Astrocyte of the hippocampus (primary cell): ENCODE results near the gene TTR.

Experiments used
- DNase-seq: peaks from one replicate; pipeline ENCODE4 v3.0.0; 2011; ENCODE audit warnings: low read depth, low spot score

TTR gene

GRCh38 chr18:31579375-31579774, 12.3 kb upstream of the TTR start:
- no peak for DNase-seq

DNA sequence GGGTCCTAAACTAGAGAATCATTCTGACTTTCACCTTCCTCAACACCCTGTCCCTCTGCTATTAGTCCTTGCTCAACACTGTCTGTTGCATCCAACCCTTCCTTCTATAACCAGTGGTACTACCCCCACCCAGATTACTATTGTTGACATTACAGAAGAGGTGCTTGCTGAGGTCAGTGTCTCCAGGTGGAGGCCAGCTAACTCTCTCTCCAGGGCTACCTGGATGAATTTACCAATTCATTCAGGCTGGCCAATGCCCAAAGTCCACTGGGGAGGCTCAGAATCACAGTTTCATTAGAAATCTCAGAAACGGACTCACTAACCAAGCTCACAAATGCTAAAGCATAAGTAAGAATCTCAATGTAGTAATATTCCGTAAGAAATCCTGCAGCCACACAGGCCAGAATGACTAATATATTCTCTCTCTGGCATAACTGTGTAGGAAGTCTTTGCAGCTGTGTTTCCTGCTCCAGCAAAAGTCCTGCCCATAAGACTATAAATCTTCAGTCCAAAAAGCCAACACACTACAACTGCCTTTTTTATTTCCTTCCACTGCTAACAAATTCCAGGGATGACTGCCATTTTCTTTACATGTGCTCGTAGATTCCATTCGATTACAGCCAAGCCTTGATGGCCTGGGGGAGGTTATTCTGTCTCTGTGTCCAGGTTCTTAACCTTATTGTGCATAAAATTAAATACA, 10.0 kb upstream of the TTR start:
- DNase-seq, result no peak

- DNase-seq, result no peak
Observed at GRCh38 chr18:31583185-31583854, 8.4 kb upstream of the TTR start.

DNA sequence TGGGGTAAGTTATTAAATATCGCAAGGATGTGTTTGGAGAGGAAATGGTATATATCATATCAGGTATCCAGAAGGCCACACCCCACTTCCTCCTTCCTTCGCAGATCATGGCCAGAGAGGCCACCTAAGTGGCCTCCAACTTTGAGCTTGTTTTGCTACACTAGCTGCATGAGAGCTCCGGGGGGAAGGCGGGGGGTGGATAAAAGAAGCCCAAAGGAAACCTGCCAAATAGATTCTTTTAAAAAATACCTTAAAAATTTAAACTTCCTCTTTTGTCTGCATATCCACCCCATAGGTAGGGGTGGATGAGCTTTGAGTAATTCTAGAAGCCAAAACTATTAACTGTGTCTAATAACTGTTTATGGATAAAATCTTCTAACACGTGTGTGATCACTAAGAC, 5.7 kb upstream of the TTR start:
- DNase-seq, result no peak

GRCh38 chr18:31586616-31587015, 5.1 kb upstream of the TTR start:
- no peak for DNase-seq

GRCh38 chr18:31587529-31587928, 4.1 kb upstream of the TTR start:
- no peak for DNase-seq

- no peak for DNase-seq
Observed at GRCh38 chr18:31590570-31590969, 1.1 kb upstream of the TTR start.

- DNase-seq, result no peak
Observed at GRCh38 chr18:31591113-31591512, 564 bp upstream of the TTR start.

GRCh38 chr18:31592506-31593157, 955 bp downstream of the TTR start:
- DNase-seq, result no peak

- DNase-seq, result peak; percentile 28
Observed at GRCh38 chr18:31595121-31595771, 3.6 kb downstream of the TTR start.

DNA sequence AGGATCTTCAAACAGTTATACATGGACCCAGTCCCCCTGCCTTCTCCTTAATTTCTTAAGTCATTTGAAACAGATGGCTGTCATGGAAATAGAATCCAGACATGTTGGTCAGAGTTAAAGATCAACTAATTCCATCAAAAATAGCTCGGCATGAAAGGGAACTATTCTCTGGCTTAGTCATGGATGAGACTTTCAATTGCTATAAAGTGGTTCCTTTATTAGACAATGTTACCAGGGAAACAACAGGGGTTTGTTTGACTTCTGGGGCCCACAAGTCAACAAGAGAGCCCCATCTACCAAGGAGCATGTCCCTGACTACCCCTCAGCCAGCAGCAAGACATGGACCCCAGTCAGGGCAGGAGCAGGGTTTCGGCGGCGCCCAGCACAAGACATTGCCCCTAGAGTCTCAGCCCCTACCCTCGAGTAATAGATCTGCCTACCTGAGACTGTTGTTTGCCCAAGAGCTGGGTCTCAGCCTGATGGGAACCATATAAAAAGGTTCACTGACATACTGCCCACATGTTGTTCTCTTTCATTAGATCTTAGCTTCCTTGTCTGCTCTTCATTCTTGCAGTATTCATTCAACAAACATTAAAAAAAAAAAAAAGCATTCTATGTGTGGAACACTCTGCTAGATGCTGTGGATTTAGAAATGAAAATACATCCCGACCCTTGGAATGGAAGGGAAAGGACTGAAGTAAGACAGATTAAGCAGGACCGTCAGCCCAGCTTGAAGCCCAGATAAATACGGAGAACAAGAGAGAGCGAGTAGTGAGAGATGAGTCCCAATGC, 4.6 kb downstream of the TTR start:
- peak; percentile 38 for DNase-seq

DNA sequence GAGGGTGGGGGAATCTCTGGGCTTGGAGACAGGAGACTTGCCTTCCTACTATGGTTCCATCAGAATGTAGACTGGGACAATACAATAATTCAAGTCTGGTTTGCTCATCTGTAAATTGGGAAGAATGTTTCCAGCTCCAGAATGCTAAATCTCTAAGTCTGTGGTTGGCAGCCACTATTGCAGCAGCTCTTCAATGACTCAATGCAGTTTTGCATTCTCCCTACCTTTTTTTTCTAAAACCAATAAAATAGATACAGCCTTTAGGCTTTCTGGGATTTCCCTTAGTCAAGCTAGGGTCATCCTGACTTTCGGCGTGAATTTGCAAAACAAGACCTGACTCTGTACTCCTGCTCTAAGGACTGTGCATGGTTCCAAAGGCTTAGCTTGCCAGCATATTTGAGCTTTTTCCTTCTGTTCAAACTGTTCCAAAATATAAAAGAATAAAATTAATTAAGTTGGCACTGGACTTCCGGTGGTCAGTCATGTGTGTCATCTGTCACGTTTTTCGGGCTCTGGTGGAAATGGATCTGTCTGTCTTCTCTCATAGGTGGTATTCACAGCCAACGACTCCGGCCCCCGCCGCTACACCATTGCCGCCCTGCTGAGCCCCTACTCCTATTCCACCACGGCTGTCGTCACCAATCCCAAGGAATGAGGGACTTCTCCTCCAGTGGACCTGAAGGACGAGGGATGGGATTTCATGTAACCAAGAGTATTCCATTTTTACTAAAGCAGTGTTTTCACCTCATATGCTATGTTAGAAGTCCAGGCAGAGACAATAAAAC, 6.5 kb downstream of the TTR start:
- no peak for DNase-seq

GRCh38 chr18:31603315-31603714, 11.6 kb downstream of the TTR start:
- peak; percentile 60 for DNase-seq

- DNase-seq, result no peak
Observed at GRCh38 chr18:31606265-31606664, 14.6 kb downstream of the TTR start.

DNA sequence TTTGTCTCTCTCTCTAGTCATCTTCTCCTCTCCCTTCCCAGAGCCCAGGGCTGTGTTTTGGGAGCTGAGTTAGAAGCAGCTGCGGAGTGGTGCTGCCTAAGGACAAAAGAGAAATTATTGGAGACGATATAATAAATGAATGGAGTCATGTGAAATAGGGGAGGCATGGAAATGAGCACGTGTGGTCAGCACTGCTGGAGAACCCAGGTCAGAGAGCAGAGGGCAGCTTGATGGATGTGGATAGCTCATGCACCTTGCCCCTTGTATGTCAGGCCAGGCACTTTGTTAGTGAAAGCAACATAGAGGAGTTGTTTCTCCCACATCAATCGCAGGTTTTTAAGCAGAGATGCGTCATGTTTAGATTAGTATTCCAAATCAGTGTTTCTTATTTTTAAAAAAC, 15.7 kb downstream of the TTR start:
- DNase-seq, result no peak

DNA sequence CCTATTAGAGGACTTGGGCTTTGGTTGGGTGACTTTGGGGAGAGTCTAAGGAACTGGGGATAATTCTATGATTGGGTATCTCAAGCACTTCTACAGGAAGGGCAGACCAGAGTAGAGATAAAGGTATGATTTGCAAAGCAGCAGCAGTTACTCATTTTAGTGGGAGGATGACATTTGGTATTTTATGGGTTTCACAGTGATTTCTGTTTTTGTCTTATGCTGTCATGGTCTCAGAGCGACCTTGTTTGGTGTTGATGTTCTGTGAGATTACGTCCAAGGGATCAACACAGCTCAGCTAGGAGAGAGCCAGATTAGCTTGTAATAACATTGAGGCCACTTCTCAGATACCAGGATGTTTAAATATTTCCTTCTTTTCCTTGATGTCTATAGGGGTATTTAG, 18.2 kb downstream of the TTR start:
- DNase-seq, result no peak

GRCh38 chr18:31610286-31611205, 18.9 kb downstream of the TTR start:
- DNase-seq, result peak; percentile 19

GRCh38 chr18:31611511-31611910, 19.8 kb downstream of the TTR start:
- DNase-seq, result no peak

DNA sequence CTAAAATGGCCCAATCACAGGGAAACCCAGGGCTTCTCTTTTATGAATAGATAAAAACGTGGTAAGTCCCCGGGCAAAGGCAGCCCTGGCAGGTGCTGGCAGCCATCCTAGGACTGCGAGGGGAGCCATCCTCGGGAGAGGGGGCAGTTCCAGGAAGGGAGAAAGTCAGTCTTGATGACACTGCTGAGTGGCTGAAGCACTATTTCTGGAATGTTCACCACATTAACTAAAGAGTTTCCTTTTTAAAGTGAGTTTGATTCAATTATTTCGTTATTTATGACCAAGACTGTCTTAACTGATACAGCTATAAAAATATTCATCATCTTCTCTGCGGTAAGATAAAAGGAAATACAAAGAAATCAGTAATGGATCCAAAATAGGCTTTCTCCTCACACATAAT, 20.4 kb downstream of the TTR start:
- peak; percentile 31 for DNase-seq

DNA sequence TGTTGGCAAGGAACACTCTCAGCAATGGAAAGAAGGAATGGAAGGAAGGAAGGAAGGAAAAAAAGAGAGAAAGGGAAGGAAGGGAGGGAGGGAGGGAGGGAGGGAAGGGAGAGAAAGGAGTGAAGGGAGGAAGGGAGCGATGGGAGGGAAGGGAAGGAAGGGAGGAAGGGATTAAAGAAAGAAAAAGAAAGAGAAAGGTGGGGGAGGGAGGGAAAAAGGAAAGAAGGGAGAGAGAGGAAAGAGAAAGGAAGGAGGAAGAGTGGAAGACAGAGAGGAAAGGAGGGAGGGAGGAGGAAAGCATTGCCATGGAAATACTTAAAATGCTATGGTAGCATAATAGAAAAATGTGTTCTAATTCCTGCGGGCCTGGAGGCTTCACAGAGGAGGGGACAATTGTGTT, 22.4 kb downstream of the TTR start:
- DNase-seq, result no peak
